ENCODE measurements around the gene AHNAK. TPM values are rescaled to one million over a fixed set of nuclear protein-coding genes. Genes with fewer than 3 reads are reported as not detected.

AHNAK gene
- total and polyA plus RNA-seq, 3 donors from 2014 or later = 95.8 to 148 (median 137) TPM

DNA sequence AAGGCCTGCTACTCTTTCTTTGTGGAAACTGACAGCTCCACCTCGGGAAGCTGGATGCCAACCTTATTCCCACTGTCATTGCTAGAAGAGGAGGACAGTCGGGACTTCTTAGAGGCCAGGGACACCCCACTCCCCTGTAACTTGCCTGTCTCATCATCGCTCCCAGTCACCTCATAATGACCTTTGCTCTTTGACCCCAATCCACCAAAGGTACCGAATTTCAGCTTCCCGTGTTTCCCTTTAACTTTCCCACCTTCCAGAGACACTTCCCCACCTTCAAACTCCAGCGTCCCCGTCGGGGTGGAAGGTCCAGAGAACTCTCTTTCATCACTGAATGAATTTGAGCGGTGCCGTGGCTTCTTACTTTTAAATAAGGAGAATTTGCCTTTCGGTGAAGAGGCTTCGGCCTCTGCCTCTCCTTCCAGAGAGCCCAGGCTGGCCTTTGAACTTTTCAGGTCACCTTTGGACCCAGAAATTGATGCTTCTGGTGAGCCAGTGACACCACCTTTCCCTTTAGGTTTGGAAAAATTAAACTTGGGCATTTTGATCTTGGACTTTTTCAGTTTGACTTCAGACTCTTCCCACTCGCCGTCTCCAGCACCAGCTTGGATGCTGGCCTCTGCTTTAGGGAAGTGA, 29.8 kb downstream of the AHNAK start:
- no peaks in the 10 kb centered on the region for H3K4me1 ChIP-seq
- no peaks in the 10 kb centered on the region for H3K27me3 ChIP-seq
- H3K4me3 ChIP-seq = no peak overlapping the region
- intact Hi-C loops (cut with DNase I; ENCODE audit: low total_unique reads) = no loop called here
- DNase-seq = no peak
- H3K27ac ChIP-seq = no peak overlapping the region
- H3K9me3 ChIP-seq = no peaks in the 10 kb centered on the region
- no peaks in the 10 kb centered on the region for H3K36me3 ChIP-seq (ENCODE audit: low read depth, missing control alignments)
- 83 to 85% methylated on average over 14 of the region's 14 CpGs for WGBS, 2 donors
- TF ChIP-seq POLR2A (IDR thresholded peaks at IDR 0.05) (no peak), CTCF (IDR thresholded peaks at IDR 0.05) (no peak)

DNA sequence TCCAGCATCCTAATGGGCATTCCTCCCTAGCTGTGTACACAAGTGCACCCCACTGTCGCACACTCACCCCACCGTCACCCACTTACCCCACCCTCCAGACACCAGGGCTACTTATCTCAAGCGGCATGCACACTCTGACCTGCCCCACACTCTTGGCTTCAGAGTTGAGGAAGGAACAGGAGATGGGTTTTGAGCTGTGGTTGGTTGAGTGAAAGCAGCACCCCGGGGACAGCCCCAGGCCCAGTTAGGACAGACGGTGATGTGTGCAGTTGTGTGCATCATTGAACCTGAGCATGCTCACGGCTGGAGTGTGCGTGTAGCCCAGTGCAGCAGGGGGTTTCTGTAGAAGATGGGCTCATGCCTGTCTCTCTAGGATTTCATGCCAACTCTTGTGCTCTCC, 32.5 kb downstream of the AHNAK start:
- 73 to 92% methylated on average over 7 of the region's 7 CpGs for WGBS, 2 donors
- Histone ChIP-seq H3K27ac (no peak overlapping the region), H3K36me3 (ENCODE audit: low read depth, missing control alignments) (no peaks in the 10 kb centered on the region), H3K27me3 (no peaks in the 10 kb centered on the region), H3K9me3 (no peaks in the 10 kb centered on the region), H3K4me3 (no peak overlapping the region), H3K4me1 (peaks cover 4% of the 10 kb centered on the region)
- TF ChIP-seq CTCF (IDR thresholded peaks at IDR 0.05) (no peak), POLR2A (IDR thresholded peaks at IDR 0.05) (no peak)
- DNase-seq = no peak
- intact Hi-C loops (cut with DNase I; ENCODE audit: low total_unique reads) = no loop called here

DNA sequence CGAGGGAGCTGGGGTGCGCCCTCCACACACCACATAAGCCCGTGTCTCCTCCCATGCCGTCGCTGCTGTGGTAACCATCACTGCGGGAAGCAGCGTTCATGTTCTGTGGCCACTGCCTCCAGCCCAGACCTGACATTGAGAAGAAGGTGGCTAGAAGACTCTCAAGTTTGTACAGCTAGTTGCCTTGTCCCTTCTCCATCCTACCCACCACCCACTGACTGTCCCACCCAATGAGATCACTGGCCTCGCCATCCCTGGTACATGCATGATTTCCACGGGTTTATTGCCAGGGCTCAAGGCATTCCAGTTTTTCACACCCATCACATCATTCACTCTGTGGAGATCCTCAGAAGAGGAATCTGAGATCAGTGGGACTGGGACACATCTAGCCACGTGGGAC, 33.0 kb downstream of the AHNAK start:
- intact Hi-C loops (cut with DNase I; ENCODE audit: low total_unique reads) = no loop called here
- no peak for TF ChIP-seq POLR2A (IDR thresholded peaks at IDR 0.05)
- no peak for TF ChIP-seq CTCF (IDR thresholded peaks at IDR 0.05)
- 89 to 96% methylated on average over 10 of the region's 10 CpGs for WGBS, 2 donors
- H3K4me3 ChIP-seq = no peak overlapping the region
- H3K4me1 ChIP-seq = peaks cover 9% of the 10 kb centered on the region
- H3K36me3 ChIP-seq (ENCODE audit: low read depth, missing control alignments) = no peaks in the 10 kb centered on the region
- H3K27me3 ChIP-seq = no peaks in the 10 kb centered on the region
- no peak overlapping the region for H3K27ac ChIP-seq
- DNase-seq = no peak
- H3K9me3 ChIP-seq = no peaks in the 10 kb centered on the region

DNA sequence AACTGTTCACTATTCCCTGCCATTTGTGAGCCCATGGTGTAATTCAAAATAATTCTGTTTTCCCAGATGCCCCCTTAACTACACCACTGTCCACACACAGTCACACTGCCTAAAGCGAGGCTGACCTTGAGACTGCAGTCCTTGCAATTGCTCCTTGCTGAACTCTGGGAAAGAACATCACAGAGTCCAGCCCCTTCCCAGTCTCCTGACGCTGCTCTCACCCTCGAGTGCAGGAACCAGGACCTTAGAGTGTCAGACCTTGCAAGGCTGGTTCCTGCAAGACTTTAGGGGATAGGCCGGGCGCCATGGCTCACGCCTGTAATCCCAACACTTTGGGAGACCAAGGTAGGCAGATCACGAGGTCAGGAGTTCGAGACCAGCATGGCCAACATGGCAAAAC, 33.6 kb downstream of the AHNAK start:
- intact Hi-C loops (cut with DNase I; ENCODE audit: low total_unique reads) = no loop called here

More for the DNA sequence above, 33.6 kb downstream of the AHNAK start:
- WGBS, 2 donors = 62 to 68% methylated on average over 6 to 8 of the region's 8 CpGs
- DNase-seq = peak; percentile 41
- no peak overlapping the region for H3K27ac ChIP-seq
- H3K4me3 ChIP-seq = no peak overlapping the region
- peaks cover 14% of the 10 kb centered on the region for H3K4me1 ChIP-seq
- TF ChIP-seq CTCF (IDR thresholded peaks at IDR 0.05) (no peak), POLR2A (IDR thresholded peaks at IDR 0.05) (no peak)
- H3K9me3 ChIP-seq = no peaks in the 10 kb centered on the region
- no peaks in the 10 kb centered on the region for H3K27me3 ChIP-seq
- H3K36me3 ChIP-seq (ENCODE audit: low read depth, missing control alignments) = no peaks in the 10 kb centered on the region
